IMR-90 (cell line): Measurements from ENCODE around the gene UPK1A. TPM values are rescaled to one million over a fixed set of nuclear protein-coding genes. Genes with fewer than 3 reads are reported as not detected.
A peak's percentile ranks its signal among the peaks of the same experiment; 100 is the strongest.

Experiments used
- ATAC-seq: fragments of 200-7000 bp; cut with Tn5 transposase; 2 replicates; pipeline ENCODE4 v1.9.1; 2020; ENCODE audit warnings: low read depth, mild to moderate bottlenecking, moderate library complexity
- BruUV-seq: library from RNA; stranded (reverse); fragments of 400-500 nt; replicated peaks from 2 replicates; lab custom pipeline; 2021; lab: Mats Ljungman, UMichigan
- CTCF ChIA-PET: fragments of 300-600 bp; formaldehyde crosslinking; extraction: SDS; loops from one replicate; lab custom pipeline; 2021; ENCODE audit warnings: antibody characterized with exemption; lab: Yijun Ruan, JAX
- POLR2A ChIA-PET: fragments of 300-600 bp; sonication (Branson Sonifier 250); formaldehyde crosslinking; loops from one replicate; lab custom pipeline; 2022; ENCODE audit warnings: antibody characterized with exemption; ENCODE audit not compliant: unreplicated experiment; lab: Charles Lee
- DNase-seq: peaks from one replicate; pipeline ENCODE4 v3.0.0; 2013
- H2AFZ ChIP-seq: replicated peaks from 2 replicates; pipeline ENCODE3; 2013; ENCODE audit warnings: low read length, mild to moderate bottlenecking; ENCODE audit not compliant: poor library complexity
- H2AK5ac ChIP-seq: 2 replicates; pipeline ENCODE4 v1.6.1; 2013; ENCODE audit warnings: low read depth, low read length, inconsistent platforms
- H2AK9ac ChIP-seq: replicated peaks from 2 replicates; pipeline ENCODE3; 2013; ENCODE audit warnings: mild to moderate bottlenecking, low read depth, low read length, moderate library complexity; ENCODE audit not compliant: poor library complexity
- H2BK120ac ChIP-seq: 2 replicates; pipeline ENCODE4 v1.6.1; 2013; ENCODE audit warnings: low read depth, low read length, inconsistent platforms
- H2BK15ac ChIP-seq: 3 replicates; pipeline ENCODE4 v1.6.1; 2013; ENCODE audit warnings: low read depth, low read length, inconsistent platforms
- H2BK20ac ChIP-seq: 2 replicates; pipeline ENCODE4 v1.6.1; 2013; ENCODE audit warnings: low read depth, mild to moderate bottlenecking, inconsistent platforms, low read length, moderate library complexity
- H2BK5ac ChIP-seq: 2 replicates; pipeline ENCODE4 v1.6.1; 2013; ENCODE audit warnings: mild to moderate bottlenecking, low read depth, low read length, inconsistent platforms; ENCODE audit not compliant: poor library complexity, severe bottlenecking
- H3K14ac ChIP-seq: replicated peaks from 2 replicates; pipeline ENCODE4 v1.6.1; 2013; ENCODE audit warnings: low read depth, low read length, inconsistent platforms
- H3K18ac ChIP-seq: 2 replicates; pipeline ENCODE4 v1.6.1; 2013; ENCODE audit warnings: low read depth, low read length, control low read depth
- H3K23ac ChIP-seq: 2 replicates; pipeline ENCODE4 v1.6.1; 2013; ENCODE audit warnings: low read depth, low read length, inconsistent platforms
- H3K27ac ChIP-seq: 2 replicates; pipeline ENCODE4 v1.5.1; 2013; ENCODE audit warnings: mild to moderate bottlenecking, control low read depth, low read length; ENCODE audit not compliant: insufficient read depth
- H3K27me3 ChIP-seq: 2 replicates; pipeline ENCODE4 v1.6.1; 2013; ENCODE audit warnings: low read length; ENCODE audit not compliant: control insufficient read depth, insufficient read depth
- H3K36me3 ChIP-seq: 2 replicates; pipeline ENCODE4 v1.6.1; 2013; ENCODE audit warnings: low read length, mixed read lengths; ENCODE audit not compliant: control insufficient read depth, insufficient read depth
- H3K4ac ChIP-seq: 2 replicates; pipeline ENCODE4 v1.6.1; 2013; ENCODE audit warnings: low read depth, low read length, inconsistent platforms
- H3K4me1 ChIP-seq: 2 replicates; pipeline ENCODE4 v1.6.1; 2013; ENCODE audit warnings: low read length, mixed read lengths; ENCODE audit not compliant: control insufficient read depth, insufficient read depth
- H3K4me2 ChIP-seq: 2 replicates; pipeline ENCODE4 v1.6.1; 2013; ENCODE audit warnings: low read depth, mild to moderate bottlenecking, control low read depth, low read length, moderate library complexity
- H3K4me3 ChIP-seq: 2 replicates; pipeline ENCODE4 v1.5.1; 2013; ENCODE audit warnings: low read depth, mild to moderate bottlenecking, control low read depth, low read length, moderate library complexity; ENCODE audit not compliant: insufficient read depth
- H3K56ac ChIP-seq: 2 replicates; pipeline ENCODE4 v1.6.1; 2013; ENCODE audit warnings: low read length, inconsistent platforms; ENCODE audit not compliant: insufficient read depth; ENCODE audit errors: extremely low read depth
- H3K79me1 ChIP-seq, 2 experiments: 2 replicates each; pipeline ENCODE4 v1.6.1; 2013; ENCODE audit warnings: low read length in 2 of 2, inconsistent platforms in 1 of 2, low read depth in 1 of 2
- H3K9ac ChIP-seq: 2 replicates; pipeline ENCODE4 v1.6.1; 2013; ENCODE audit warnings: low read depth, low read length, control low read depth
- H3K9me1 ChIP-seq: 2 replicates; pipeline ENCODE4 v1.6.1; 2013; ENCODE audit warnings: low read length, inconsistent platforms; ENCODE audit not compliant: insufficient read depth
- H3K9me3 ChIP-seq: 2 replicates; pipeline ENCODE4 v1.6.1; 2013; ENCODE audit warnings: low read length; ENCODE audit not compliant: control insufficient read depth, insufficient read depth
- H4K20me1 ChIP-seq: 2 replicates; pipeline ENCODE4 v1.6.1; 2013; ENCODE audit warnings: low read length, inconsistent platforms; ENCODE audit not compliant: insufficient read depth
- H4K5ac ChIP-seq: 2 replicates; pipeline ENCODE4 v1.6.1; 2013; ENCODE audit warnings: mild to moderate bottlenecking, low read depth, low read length, control low read depth
- H4K8ac ChIP-seq, 2 experiments: 2 replicates each; pipeline ENCODE4 v1.6.1; 2013; ENCODE audit warnings: low read depth in 2 of 2, low read length in 2 of 2, control low read depth in 1 of 2, inconsistent platforms in 1 of 2
- H4K91ac ChIP-seq: 2 replicates; pipeline ENCODE4 v1.6.1; 2013; ENCODE audit warnings: low read depth, low read length, inconsistent platforms; ENCODE audit not compliant: insufficient read depth
- NFE2L2 ChIP-seq: fragments of 150-350 bp; IDR thresholded peaks from 2 replicates; pipeline ENCODE4 v1.6.1; 2016; ENCODE audit warnings: low read depth, mild to moderate bottlenecking, low read length
- POLR2A ChIP-seq: IDR thresholded peaks from 2 replicates; pipeline ENCODE4 v1.6.1; 2012; ENCODE audit warnings: mild to moderate bottlenecking, low read depth, low read length
- RCOR1 ChIP-seq: IDR thresholded peaks from 2 replicates; pipeline ENCODE4 v1.6.1; 2012; ENCODE audit warnings: mild to moderate bottlenecking, low read length, improper control_type of control experiment; ENCODE audit not compliant: insufficient replicate concordance
- RFX5 ChIP-seq: IDR thresholded peaks from 2 replicates; pipeline ENCODE4 v1.8.0; 2012; ENCODE audit warnings: low read depth, mild to moderate bottlenecking, low read length, moderate library complexity
- WGBS, 2 experiments: methylation state at CpG; one replicate each; pipeline versions ENCODE4 v1.1.5 to v1.1.7; 2013; ENCODE audit warnings: missing lambda C conversion rate in 2 of 2; ENCODE audit not compliant: insufficient read length in 1 of 2; ENCODE audit errors: extremely low coverage in 2 of 2; 5-methylcytosine and 5-hydroxymethylcytosine counted together
- dilution Hi-C: fragments of 300-500 bp; cut with HindIII; formaldehyde crosslinking; loops from one replicate; pipeline ENCODE4 v1.14.3; 2018; ENCODE audit warnings: low sequenced_read_pairs; ENCODE audit not compliant: unreplicated experiment
- in situ Hi-C: fragments of 300-500 bp; cut with MboI; formaldehyde crosslinking; loops from 3 replicates; pipeline ENCODE4 v1.14.3; 2019; ENCODE audit warnings: low sequenced_read_pairs, inconsistent platforms, mixed read lengths
- intact Hi-C: fragments of 100-400 bp; cut with micrococcal nuclease; formaldehyde crosslinking; loops from 2 replicates; pipeline ENCODE4 v1.10.0; 2022
- polyA plus RNA-seq, 3 experiments: library from polyadenylated mRNA; depleted of rRNA; stranded (reverse); fragments of >200 nt; gene quantifications; 2 replicates each; pipeline ENCODE4 v1.2.3, GENCODE V29; 2012; ENCODE audit warnings: low replicate concordance in 1 of 3
- total RNA-seq: library from RNA; depleted of rRNA; stranded (reverse); fragments of >200 nt; gene quantifications from 2 replicates; pipeline ENCODE4 v1.2.3, GENCODE V29; 2012

Gene UPK1A
- total and polyA plus RNA-seq, 2 of the 4 experiments (the other 2 are of a cell fraction) = 0.21 TPM; not detected in 1

DNA sequence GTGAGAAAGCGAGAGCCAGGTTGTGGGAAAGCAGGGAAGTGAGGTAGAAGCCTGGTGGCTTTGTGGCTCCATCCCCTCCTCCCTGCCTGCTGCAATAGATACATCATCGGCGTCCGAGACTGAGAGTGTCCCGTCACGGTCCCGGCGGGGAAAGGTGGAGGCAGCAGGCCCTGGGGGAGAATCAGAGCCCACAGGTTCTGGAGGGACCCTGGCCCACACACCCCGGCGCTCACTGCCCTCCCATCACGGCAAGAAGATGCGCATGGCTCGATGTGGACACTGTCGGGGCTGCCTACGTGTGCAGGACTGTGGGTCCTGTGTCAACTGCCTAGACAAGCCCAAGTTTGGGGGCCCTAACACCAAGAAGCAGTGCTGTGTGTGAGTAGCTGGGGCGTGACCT, 56.6 kb downstream of the UPK1A start:
- Histone ChIP-seq H3K4me2 (no peak overlapping the region), H2BK5ac (no peak overlapping the region), H3K36me3 (peaks cover 68% of the 10 kb centered on the region), H3K9me3 (no peaks in the 10 kb centered on the region), H3K9me1 (no peaks in the 10 kb centered on the region; the same call in 1 of the 2 replicates), H2BK20ac (no peak overlapping the region), H3K14ac (no peak overlapping the region), H4K8ac (no peak overlapping the region), H2BK15ac (no peak overlapping the region), H3K27ac (no peak overlapping the region), H2AFZ (no peak overlapping the region), H4K20me1 (peaks cover 29% of the 10 kb centered on the region), H3K56ac (no peak overlapping the region), H3K23ac (no peak overlapping the region), H3K18ac (no peak overlapping the region), H3K4ac (no peak overlapping the region), H4K5ac (no peak overlapping the region), H2BK120ac (no peak overlapping the region), H2AK5ac (no peak overlapping the region), H3K79me1 (peaks cover 16 to 48% of the 10 kb centered on the region in 2 experiments; a peak in 3 of 4 replicates), H4K91ac (no peak overlapping the region), H3K4me1 (peaks cover 6% of the 10 kb centered on the region), H3K4me3 (no peak overlapping the region), H2AK9ac (no peak overlapping the region), H3K9ac (no peak overlapping the region), H3K27me3 (no peaks in the 10 kb centered on the region)
- ATAC-seq (no peak), DNase-seq (no peak)
- BruUV-seq = TSS peak; percentile 21
- dilution Hi-C loops = no loop called here
- intact Hi-C loops = no loop called here
- no peak for TF ChIP-seq POLR2A
- no peak for TF ChIP-seq RCOR1
- TF ChIP-seq NFE2L2 = no peak
- TF ChIP-seq RFX5 = no peak
- POLR2A ChIA-PET = interaction anchor here (0.6 kb wide), 1 partner anchor 18 kb away, joined by 3 read pairs; no protein-coding TSS in a partner anchor
- CTCF ChIA-PET = no interaction called here
- WGBS, 2 experiments = 97% methylated on average over 6 of the region's 16 CpGs; no CpG with 5 or more reads in 1 of the 2 experiments
- in situ Hi-C loops = no loop called here
